Measurements from ENCODE around the gene TRIM4.
"Not testable (repeated sequence)": the region's sequence is repeated elsewhere in the genome, so short reads cannot be mapped to it uniquely, and the experiment has no call there.

The TRIM4 gene

DNA sequence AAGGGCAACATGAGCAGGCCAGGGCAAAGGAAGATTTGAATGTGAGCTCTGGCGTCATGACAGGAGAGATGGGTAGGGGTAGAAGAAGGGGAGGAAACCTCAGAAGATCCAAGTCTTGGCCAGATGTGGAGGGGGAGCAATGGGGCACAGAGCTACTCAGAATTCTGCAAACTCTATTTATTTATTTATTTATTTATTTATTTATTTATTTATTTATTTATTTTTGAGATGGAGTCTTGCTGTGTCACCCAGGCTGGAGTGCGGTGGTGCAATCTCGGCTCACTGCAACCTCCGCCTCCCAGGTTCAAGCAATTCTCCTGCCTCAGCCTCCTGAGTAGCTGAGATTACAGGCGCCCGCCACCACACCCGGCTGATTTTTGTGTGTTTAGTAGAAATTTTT, 35.3 kb upstream of the TRIM4 start (continued):
- 0 out of 2 replicates have a peak, but pooled peaks have one; percentile 26 for TF ChIP-seq ZNF24 (tag by site-specific recombination; IDR thresholded peaks at IDR 0.05)
- TF ChIP-seq GFI1B (tag by site-specific recombination; IDR thresholded peaks at IDR 0.05) = 0 out of 2 replicates have a peak, but pooled peaks have one; percentile 25
- TF ChIP-seq ZNF791 (tag by site-specific recombination; IDR thresholded peaks at IDR 0.05) = peak; percentile 58
- TF ChIP-seq, protein P1, sequence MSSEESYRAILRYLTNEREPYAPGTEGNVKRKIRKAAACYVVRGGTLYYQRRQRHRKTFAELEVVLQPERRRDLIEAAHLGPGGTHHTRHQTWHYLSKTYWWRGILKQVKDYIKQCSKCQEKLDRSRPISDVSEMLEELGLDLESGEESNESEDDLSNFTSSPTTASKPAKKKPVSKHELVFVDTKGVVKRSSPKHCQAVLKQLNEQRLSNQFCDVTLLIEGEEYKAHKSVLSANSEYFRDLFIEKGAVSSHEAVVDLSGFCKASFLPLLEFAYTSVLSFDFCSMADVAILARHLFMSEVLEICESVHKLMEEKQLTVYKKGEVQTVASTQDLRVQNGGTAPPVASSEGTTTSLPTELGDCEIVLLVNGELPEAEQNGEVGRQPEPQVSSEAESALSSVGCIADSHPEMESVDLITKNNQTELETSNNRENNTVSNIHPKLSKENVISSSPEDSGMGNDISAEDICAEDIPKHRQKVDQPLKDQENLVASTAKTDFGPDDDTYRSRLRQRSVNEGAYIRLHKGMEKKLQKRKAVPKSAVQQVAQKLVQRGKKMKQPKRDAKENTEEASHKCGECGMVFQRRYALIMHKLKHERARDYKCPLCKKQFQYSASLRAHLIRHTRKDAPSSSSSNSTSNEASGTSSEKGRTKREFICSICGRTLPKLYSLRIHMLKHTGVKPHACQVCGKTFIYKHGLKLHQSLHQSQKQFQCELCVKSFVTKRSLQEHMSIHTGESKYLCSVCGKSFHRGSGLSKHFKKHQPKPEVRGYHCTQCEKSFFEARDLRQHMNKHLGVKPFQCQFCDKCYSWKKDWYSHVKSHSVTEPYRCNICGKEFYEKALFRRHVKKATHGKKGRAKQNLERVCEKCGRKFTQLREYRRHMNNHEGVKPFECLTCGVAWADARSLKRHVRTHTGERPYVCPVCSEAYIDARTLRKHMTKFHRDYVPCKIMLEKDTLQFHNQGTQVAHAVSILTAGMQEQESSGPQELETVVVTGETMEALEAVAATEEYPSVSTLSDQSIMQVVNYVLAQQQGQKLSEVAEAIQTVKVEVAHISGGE (tag by site-specific recombination; conservative IDR thresholded peaks at IDR 0.05; ENCODE audit: low read depth) = peak; percentile 76
- peak; percentile 36 for TF ChIP-seq ZNF654 (tag by site-specific recombination; IDR thresholded peaks at IDR 0.05; ENCODE audit: low read depth)

DNA sequence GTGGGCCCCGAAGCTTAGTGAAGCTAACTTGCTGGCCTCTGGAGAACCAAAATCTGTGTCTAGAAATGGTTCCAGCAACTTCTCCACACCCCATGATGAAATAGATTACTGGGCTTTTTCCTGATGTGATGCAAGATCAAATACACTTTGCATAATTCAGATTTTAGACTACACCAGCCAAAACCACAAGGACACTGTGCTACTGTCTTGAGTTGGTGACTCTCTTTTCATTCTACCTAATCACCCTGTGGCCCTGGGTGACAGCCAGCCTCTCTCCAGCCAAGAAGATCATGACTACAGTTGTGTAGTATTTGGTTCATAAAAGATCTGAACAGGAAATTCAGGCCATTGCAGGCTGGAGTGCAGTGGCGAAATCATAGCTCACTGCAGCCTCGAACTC, 34.3 kb upstream of the TRIM4 start:
- CTCF ChIA-PET = interaction anchor here (0.6 to 0.9 kb wide), 3 partner anchors 26 to 200 kb away, joined by 3 to 7 read pairs (median 6); no protein-coding TSS in a partner anchor
- POLR2A ChIA-PET = no interaction called here
- H3K27ac ChIP-seq (ENCODE audit: extremely low read depth, low read depth, low read length) = no peak overlapping the region

DNA sequence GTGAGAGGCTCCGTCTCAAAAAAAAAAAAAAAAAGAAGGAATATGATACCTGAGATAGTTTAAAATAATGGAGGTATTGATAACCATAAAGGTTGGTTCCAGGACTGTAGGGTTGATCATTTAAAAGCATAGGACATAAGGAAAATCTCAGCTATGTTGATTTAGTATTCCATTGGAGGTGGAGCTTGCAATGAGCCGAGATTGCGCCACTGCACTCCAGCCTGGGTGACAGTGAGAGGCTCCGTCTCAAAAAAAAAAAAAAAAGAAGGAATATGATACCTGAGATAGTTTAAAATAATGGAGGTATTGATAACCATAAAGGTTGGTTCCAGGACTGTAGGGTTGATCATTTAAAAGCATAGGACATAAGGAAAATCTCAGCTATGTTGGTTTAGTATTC, 33.3 kb upstream of the TRIM4 start:
- H3K4me3 ChIP-seq (ENCODE audit: low read depth, low read length); POLR2A ChIA-PET; H3K36me3 ChIP-seq (ENCODE audit: control insufficient read depth in 2 of 2, insufficient read depth in 1 of 2, low read length in 2 of 2); H3K9me3 ChIP-seq (ENCODE audit: control insufficient read depth, insufficient read depth, low read depth, low read length); H3K27ac ChIP-seq (ENCODE audit: extremely low read depth, low read depth, low read length); H3K4me1 ChIP-seq (ENCODE audit: control insufficient read depth, insufficient read depth, low read length); CTCF ChIA-PET: not testable (repeated sequence)

More for the DNA sequence above, 34.3 kb upstream of the TRIM4 start:
- H3K9me3 ChIP-seq (ENCODE audit: control insufficient read depth, insufficient read depth, low read depth, low read length) = no peaks in the 10 kb centered on the region
- H3K36me3 ChIP-seq (ENCODE audit: control insufficient read depth in 2 of 2, insufficient read depth in 1 of 2, low read length in 2 of 2) = no peaks in the 10 kb centered on the region
- H3K4me1 ChIP-seq (ENCODE audit: control insufficient read depth, insufficient read depth, low read length) = no peaks in the 10 kb centered on the region
- TF ChIP-seq ZNF701 (tag by site-specific recombination; IDR thresholded peaks at IDR 0.05) (no peak), ZIC2 (tag by site-specific recombination; IDR thresholded peaks at IDR 0.05) (0 out of 2 replicates have a peak, but pooled peaks have one; percentile 1), ZNF2 (tag by site-specific recombination; IDR thresholded peaks at IDR 0.05) (no peak)
- TF ChIP-seq, protein P2, sequence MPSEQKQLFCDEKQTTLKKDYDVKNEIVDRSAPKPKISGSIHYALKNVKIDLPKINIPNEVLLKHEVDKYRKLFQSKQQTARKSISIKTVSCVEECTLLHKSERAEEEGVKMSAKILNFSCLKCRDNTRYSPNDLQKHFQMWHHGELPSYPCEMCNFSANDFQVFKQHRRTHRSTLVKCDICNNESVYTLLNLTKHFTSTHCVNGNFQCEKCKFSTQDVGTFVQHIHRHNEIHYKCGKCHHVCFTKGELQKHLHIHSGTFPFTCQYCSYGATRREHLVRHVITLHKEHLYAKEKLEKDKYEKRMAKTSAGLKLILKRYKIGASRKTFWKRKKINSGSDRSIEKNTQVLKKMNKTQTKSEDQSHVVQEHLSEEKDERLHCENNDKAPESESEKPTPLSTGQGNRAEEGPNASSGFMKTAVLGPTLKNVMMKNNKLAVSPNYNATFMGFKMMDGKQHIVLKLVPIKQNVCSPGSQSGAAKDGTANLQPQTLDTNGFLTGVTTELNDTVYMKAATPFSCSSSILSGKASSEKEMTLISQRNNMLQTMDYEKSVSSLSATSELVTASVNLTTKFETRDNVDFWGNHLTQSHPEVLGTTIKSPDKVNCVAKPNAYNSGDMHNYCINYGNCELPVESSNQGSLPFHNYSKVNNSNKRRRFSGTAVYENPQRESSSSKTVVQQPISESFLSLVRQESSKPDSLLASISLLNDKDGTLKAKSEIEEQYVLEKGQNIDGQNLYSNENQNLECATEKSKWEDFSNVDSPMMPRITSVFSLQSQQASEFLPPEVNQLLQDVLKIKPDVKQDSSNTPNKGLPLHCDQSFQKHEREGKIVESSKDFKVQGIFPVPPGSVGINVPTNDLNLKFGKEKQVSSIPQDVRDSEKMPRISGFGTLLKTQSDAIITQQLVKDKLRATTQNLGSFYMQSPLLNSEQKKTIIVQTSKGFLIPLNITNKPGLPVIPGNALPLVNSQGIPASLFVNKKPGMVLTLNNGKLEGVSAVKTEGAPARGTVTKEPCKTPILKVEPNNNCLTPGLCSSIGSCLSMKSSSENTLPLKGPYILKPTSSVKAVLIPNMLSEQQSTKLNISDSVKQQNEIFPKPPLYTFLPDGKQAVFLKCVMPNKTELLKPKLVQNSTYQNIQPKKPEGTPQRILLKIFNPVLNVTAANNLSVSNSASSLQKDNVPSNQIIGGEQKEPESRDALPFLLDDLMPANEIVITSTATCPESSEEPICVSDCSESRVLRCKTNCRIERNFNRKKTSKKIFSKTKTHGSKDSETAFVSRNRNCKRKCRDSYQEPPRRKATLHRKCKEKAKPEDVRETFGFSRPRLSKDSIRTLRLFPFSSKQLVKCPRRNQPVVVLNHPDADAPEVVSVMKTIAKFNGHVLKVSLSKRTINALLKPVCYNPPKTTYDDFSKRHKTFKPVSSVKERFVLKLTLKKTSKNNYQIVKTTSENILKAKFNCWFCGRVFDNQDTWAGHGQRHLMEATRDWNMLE (tag by site-specific recombination; conservative IDR thresholded peaks at IDR 0.05; ENCODE audit: low read depth) = 0 out of 2 replicates have a peak, but pooled peaks have one; percentile 42
- no peak overlapping the region for H3K4me3 ChIP-seq (ENCODE audit: low read depth, low read length)

DNA sequence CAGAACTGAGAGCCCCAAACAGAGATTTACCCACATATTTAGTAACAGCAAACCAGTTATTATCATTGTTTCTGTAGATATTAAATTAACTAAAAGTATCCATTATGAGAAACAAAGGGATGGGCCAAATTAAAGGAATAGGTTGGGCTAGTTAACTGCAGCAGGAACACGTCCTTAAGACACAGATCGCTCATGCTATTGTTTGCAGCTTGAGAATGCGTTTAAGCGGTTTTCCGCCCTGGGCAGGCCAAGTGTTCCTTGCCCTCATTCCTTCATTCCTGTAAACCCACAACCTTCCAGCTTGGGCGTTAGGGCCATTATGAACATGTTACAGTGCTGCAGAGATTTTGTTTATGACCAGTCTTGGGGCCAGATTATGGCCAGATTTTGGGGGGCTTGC, 31.5 kb upstream of the TRIM4 start:
- H3K36me3 ChIP-seq (ENCODE audit: control insufficient read depth in 2 of 2, insufficient read depth in 1 of 2, low read length in 2 of 2); H3K27ac ChIP-seq (ENCODE audit: extremely low read depth, low read depth, low read length); H3K4me1 ChIP-seq (ENCODE audit: control insufficient read depth, insufficient read depth, low read length); H3K4me3 ChIP-seq (ENCODE audit: low read depth, low read length); POLR2A ChIA-PET; H3K9me3 ChIP-seq (ENCODE audit: control insufficient read depth, insufficient read depth, low read depth, low read length): not testable (repeated sequence)
- CTCF ChIA-PET = interaction anchor here (1.8 kb wide), 1 partner anchor 37 kb away, joined by 5 read pairs; no protein-coding TSS in a partner anchor
